Measurements from ENCODE around the gene SCFD2.
"Not testable (repeated sequence)": the region's sequence is repeated elsewhere in the genome, so short reads cannot be mapped to it uniquely, and the experiment has no call there.

The SCFD2 gene

GRCh38 chr4:53043055-53043454 lies 322.8 kb downstream of the SCFD2 start:
- no peak for DNase-seq

- peak; percentile 28 for DNase-seq
Observed at GRCh38 chr4:53040851-53041250, 325.0 kb downstream of the SCFD2 start.

GRCh38 chr4:53040459-53040815 lies 325.4 kb downstream of the SCFD2 start:
- peak; percentile 49 for DNase-seq

- DNase-seq: no peak
Observed at GRCh38 chr4:53039741-53040458, 326.0 kb downstream of the SCFD2 start.

- no peak for DNase-seq
Observed at GRCh38 chr4:53037892-53038291, 328.0 kb downstream of the SCFD2 start.

- DNase-seq: not testable (repeated sequence)
Observed at GRCh38 chr4:53032908-53033307, 333.0 kb downstream of the SCFD2 start.

GRCh38 chr4:53026233-53026632 lies 339.6 kb downstream of the SCFD2 start:
- DNase-seq: no peak

GRCh38 chr4:53023677-53024299 lies 342.1 kb downstream of the SCFD2 start:
- no peak for DNase-seq

- DNase-seq: no peak
Observed at GRCh38 chr4:53022513-53023100, 343.3 kb downstream of the SCFD2 start.

- DNase-seq: no peak
Observed at GRCh38 chr4:53021754-53022512, 343.9 kb downstream of the SCFD2 start.

- DNase-seq: peak; percentile 50
Observed at GRCh38 chr4:53019485-53020382, 346.1 kb downstream of the SCFD2 start.

GRCh38 chr4:53018471-53018870 lies 347.4 kb downstream of the SCFD2 start:
- DNase-seq: no peak

GRCh38 chr4:53016099-53016820 lies 349.6 kb downstream of the SCFD2 start:
- no peak for DNase-seq

GRCh38 chr4:53015681-53016080 lies 350.2 kb downstream of the SCFD2 start:
- peak; percentile 74 for DNase-seq

- DNase-seq: peak; percentile 42
Observed at GRCh38 chr4:53014881-53015280, 351.0 kb downstream of the SCFD2 start.

GRCh38 chr4:53013873-53014775 lies 351.7 kb downstream of the SCFD2 start:
- no peak for DNase-seq

- DNase-seq: peak; percentile 56
Observed at GRCh38 chr4:53012738-53013137, 353.1 kb downstream of the SCFD2 start.

- DNase-seq: no peak
Observed at GRCh38 chr4:53011259-53011905, 354.5 kb downstream of the SCFD2 start.

GRCh38 chr4:53010318-53010717 lies 355.5 kb downstream of the SCFD2 start:
- peak; percentile 68 for DNase-seq

- DNase-seq: no peak
Observed at GRCh38 chr4:53009824-53010223, 356.0 kb downstream of the SCFD2 start.
